ENCODE results near the gene ADCK1.

ADCK1 gene, protein sequence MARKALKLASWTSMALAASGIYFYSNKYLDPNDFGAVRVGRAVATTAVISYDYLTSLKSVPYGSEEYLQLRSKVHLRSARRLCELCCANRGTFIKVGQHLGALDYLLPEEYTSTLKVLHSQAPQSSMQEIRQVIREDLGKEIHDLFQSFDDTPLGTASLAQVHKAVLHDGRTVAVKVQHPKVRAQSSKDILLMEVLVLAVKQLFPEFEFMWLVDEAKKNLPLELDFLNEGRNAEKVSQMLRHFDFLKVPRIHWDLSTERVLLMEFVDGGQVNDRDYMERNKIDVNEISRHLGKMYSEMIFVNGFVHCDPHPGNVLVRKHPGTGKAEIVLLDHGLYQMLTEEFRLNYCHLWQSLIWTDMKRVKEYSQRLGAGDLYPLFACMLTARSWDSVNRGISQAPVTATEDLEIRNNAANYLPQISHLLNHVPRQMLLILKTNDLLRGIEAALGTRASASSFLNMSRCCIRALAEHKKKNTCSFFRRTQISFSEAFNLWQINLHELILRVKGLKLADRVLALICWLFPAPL

DNA sequence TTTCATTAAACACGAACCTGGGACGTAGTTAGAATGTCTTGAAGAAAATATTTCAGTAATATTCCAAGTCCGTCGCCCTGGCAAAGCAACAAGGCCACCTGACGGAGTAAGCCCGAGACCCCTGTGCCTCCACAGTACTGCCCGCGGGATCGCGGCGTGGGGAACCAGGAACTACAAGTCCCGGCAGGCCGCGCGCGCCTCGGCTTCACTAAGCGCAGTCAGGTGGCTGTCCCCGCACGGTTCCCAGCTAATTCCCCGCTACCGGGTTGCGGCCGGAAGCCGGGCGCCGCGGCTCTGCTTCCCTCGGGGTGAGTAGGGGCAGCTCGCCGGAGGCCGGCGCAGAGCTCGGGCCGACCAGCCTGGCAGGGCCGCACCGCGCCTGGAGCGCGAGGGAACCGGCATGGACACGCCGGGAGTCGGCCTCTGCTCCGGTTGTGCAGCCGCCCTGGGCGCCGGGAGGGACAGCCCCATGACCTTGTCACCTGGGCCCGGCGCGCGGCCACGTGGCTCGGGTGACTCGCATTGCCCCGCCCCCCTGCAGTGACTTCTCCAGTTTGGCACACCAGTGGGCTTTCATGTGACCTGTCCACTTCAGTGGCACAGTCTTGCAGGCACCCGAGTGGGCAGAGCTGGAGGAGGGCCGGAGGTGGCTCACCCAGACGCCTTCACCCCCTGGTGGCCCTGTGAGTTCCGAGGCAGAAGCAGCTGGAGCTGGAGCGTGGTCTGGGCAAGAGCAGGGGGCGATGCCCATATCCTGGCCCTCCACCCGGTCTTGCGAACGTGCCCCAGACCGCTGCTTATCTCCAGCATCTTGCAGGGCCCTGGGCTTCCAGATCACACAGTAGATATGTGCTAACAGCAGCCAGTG is at the start of gene ADCK1:
Gene ADCK1, plus strand, starts transcription at position 247 of the 868 bp plus-strand sequence. CDS start 18,870 bp downstream, outside the sequence.
- TF ChIP-seq SUZ12 (IDR thresholded peaks at IDR 0.05; ENCODE audit: extremely low read depth, insufficient read depth, insufficient read length) (no peak), YY1 (IDR thresholded peaks at IDR 0.05; ENCODE audit: insufficient read depth, insufficient read length) (no peak), ZNF274 (IDR thresholded peaks at IDR 0.05; ENCODE audit: low read depth, low read length) (no peak)
- no peaks in the 10 kb centered on the region for H3K36me3 ChIP-seq (ENCODE audit: insufficient read depth, insufficient read length, low read length)
- no peaks in the 10 kb centered on the region for H3K9me3 ChIP-seq (ENCODE audit: insufficient read depth, low read length)
- H3K9ac ChIP-seq (ENCODE audit: insufficient read length, low read depth): peak within 1 kb of the TSS; percentile 88
- H3K4me3 ChIP-seq (ENCODE audit: insufficient read length, low read depth): peak within 1 kb of the TSS; percentile 67
- H3K27me3 ChIP-seq (ENCODE audit: insufficient read depth, insufficient read length): no peaks in the 10 kb centered on the region
- peak; percentile 51 for DNase-seq (ENCODE audit: low read depth, low spot score)
- no peaks in the 10 kb centered on the region for H3K4me1 ChIP-seq (ENCODE audit: insufficient read depth, insufficient read length)

DNA sequence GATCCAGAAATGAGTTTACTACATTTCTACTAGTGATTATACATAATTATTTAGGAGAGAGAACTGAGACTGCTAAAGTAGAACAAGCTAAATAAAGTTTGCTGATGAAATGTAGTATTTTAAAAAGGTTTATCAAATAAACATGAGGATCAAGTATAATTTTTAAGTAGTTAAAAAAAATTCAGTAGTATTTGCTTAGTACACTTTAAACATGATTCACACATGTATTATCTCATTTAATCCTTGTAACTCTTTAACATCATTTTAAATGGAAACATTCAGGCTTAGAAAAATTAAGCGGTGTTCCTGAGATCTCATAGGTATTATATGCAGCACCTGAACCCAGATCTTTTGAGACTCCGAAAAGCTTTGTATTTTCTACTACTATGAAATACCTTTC is 47.6 kb upstream of the ADCK1 start:
- no peak for DNase-seq (ENCODE audit: low read depth, low spot score)
- Histone ChIP-seq H3K36me3 (ENCODE audit: insufficient read depth, insufficient read length, low read length) (peaks cover 61% of the 10 kb centered on the region), H3K9ac (ENCODE audit: insufficient read length, low read depth) (no peak overlapping the region), H3K9me3 (ENCODE audit: insufficient read depth, low read length) (no peaks in the 10 kb centered on the region), H3K4me3 (ENCODE audit: insufficient read length, low read depth) (no peak overlapping the region), H3K4me1 (ENCODE audit: insufficient read depth, insufficient read length) (no peaks in the 10 kb centered on the region), H3K27me3 (ENCODE audit: insufficient read depth, insufficient read length) (no peaks in the 10 kb centered on the region)
- TF ChIP-seq SUZ12 (IDR thresholded peaks at IDR 0.05; ENCODE audit: extremely low read depth, insufficient read depth, insufficient read length): no peak
- TF ChIP-seq YY1 (IDR thresholded peaks at IDR 0.05; ENCODE audit: insufficient read depth, insufficient read length): no peak
- TF ChIP-seq ZNF274 (IDR thresholded peaks at IDR 0.05; ENCODE audit: low read depth, low read length): no peak

DNA sequence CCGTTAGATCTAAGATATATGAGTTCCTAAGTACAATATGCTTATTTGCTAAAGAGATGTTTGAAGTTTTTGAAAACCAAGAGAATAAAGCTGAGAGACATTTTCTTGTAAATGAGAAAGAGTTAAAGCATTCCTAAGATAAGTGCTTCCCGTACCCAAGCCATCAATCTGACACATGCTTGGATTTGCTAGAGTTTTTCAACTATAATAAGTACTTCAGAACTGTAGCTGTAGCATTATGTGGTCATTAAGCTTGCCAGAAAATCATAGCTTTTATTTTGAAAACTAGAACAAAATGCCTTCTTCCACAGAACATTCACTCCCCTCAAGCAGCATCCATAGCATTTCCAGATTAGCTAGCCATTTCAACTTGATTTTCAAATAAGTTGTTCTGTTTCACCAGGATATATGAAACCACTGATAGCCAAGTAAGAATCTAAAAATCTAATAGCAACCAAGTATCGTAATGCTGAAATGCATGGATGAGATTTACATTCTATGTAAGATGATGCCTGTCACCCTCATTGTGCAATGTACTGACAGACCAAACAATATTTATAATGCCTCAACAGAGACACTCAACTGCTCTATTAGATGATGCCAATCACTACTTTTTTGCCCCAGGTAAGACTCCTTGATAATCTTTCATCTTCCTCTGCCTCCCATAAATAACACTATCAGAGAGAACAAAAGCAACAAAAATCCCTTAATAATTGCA is 47.0 kb upstream of the ADCK1 start:
- DNase-seq (ENCODE audit: low read depth, low spot score): no peak
- Histone ChIP-seq H3K36me3 (ENCODE audit: insufficient read depth, insufficient read length, low read length) (peaks cover 61% of the 10 kb centered on the region), H3K9ac (ENCODE audit: insufficient read length, low read depth) (no peak overlapping the region), H3K4me1 (ENCODE audit: insufficient read depth, insufficient read length) (no peaks in the 10 kb centered on the region), H3K9me3 (ENCODE audit: insufficient read depth, low read length) (no peaks in the 10 kb centered on the region), H3K27me3 (ENCODE audit: insufficient read depth, insufficient read length) (no peaks in the 10 kb centered on the region), H3K4me3 (ENCODE audit: insufficient read length, low read depth) (no peak overlapping the region)
- TF ChIP-seq SUZ12 (IDR thresholded peaks at IDR 0.05; ENCODE audit: extremely low read depth, insufficient read depth, insufficient read length): no peak
- no peak for TF ChIP-seq YY1 (IDR thresholded peaks at IDR 0.05; ENCODE audit: insufficient read depth, insufficient read length)
- TF ChIP-seq ZNF274 (IDR thresholded peaks at IDR 0.05; ENCODE audit: low read depth, low read length): no peak

DNA sequence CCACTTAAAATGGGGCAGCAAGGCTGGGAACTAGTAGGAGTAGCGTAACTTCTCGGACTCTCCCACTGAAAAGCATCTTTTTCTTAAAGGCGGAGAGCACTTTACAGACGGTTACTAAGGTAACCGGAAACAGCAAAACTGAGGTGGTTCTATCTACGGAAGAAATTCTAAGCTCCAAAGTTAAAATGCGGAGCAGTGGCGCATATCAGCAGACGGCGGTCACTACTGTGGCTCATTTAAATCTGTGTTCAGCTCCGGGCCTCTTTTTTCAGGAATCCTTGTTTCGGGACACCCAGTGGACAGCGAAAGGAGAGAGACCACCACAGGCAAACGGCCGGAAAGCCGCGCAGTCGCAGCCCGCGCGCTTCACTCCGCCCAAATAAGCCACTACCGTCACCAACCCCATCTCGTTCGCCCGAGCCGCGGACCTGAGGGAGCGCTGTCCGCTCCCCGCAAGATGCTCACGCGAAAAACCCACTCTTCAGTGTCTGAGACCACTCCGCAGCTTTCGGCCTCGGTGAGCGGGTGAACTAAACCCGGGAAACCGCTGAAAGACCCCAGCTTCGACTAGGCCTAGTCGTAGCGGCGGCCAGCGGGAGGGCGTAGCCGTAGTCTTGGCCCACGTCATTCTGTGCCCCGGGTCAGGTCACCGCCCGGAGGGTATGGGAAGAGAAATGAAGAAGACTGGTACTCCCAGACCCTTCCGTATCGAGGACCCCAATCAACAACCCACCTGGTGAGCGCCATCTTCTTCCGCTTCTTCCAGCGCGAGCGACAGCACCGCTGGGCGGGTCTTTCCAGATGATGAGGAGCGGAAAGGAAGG is 39.3 kb upstream of the ADCK1 start, which contains the start of gene SNW1:
Gene SNW1, minus strand, starts transcription at position 776 of the 824 bp plus-strand sequence. Its CDS starts 29 bp downstream, at position 747.
- H3K36me3 ChIP-seq (ENCODE audit: insufficient read depth, insufficient read length, low read length): peaks cover 21% of the 10 kb centered on the region
- no peaks in the 10 kb centered on the region for H3K9me3 ChIP-seq (ENCODE audit: insufficient read depth, low read length)
- no peak for TF ChIP-seq SUZ12 (IDR thresholded peaks at IDR 0.05; ENCODE audit: extremely low read depth, insufficient read depth, insufficient read length)
- no peak for TF ChIP-seq ZNF274 (IDR thresholded peaks at IDR 0.05; ENCODE audit: low read depth, low read length)
- peak; percentile 75 for TF ChIP-seq YY1 (IDR thresholded peaks at IDR 0.05; ENCODE audit: insufficient read depth, insufficient read length)
- DNase-seq (ENCODE audit: low read depth, low spot score): peak; percentile 82
- peak within 1 kb of the TSS; percentile 95 for H3K9ac ChIP-seq (ENCODE audit: insufficient read length, low read depth)
- no peaks in the 10 kb centered on the region for H3K27me3 ChIP-seq (ENCODE audit: insufficient read depth, insufficient read length)
- H3K4me3 ChIP-seq (ENCODE audit: insufficient read length, low read depth): peak within 1 kb of the TSS; percentile 91
- peaks cover 3% of the 10 kb centered on the region for H3K4me1 ChIP-seq (ENCODE audit: insufficient read depth, insufficient read length)

DNA sequence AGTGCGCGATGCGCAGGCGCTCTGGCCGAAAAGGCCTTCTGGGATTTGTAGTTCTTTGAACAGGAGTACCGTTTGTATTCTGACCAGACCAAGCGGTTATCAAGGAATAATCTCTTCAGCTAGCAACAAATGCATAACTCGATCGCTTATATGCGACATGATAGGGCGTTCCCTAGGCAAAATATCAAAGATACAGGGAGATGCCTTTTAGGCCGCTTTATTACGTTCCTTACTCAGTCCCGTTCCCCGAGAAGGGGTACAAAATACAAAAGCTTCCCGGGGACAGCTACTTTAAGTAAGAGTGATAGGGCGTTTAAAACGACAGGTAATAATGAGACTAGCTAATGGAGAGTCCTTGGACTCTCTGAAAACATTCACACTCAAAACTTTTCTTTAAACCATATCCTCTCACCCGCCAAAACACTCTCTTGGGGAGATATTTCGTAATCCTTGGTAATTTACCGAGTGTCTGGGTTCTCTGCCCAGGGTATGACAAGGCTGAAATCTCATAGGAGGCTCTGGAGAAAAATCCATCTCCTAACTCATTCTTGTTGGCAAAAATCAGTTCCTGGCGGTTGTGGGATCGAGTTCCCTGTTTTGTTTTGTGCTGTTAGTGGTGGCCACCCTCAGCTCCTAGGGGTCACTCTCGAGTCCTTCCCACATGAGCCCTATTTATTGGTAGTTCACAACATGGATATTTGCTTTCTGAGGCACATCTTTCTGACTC is 38.5 kb upstream of the ADCK1 start:
- peak overlapping the region; percentile 62 for H3K9ac ChIP-seq (ENCODE audit: insufficient read length, low read depth)
- H3K4me3 ChIP-seq (ENCODE audit: insufficient read length, low read depth): peak overlapping the region; percentile 91
- peaks cover 15% of the 10 kb centered on the region for H3K36me3 ChIP-seq (ENCODE audit: insufficient read depth, insufficient read length, low read length)
- H3K4me1 ChIP-seq (ENCODE audit: insufficient read depth, insufficient read length): peaks cover 3% of the 10 kb centered on the region
- H3K9me3 ChIP-seq (ENCODE audit: insufficient read depth, low read length): no peaks in the 10 kb centered on the region
- no peak for DNase-seq (ENCODE audit: low read depth, low spot score)
- TF ChIP-seq YY1 (IDR thresholded peaks at IDR 0.05; ENCODE audit: insufficient read depth, insufficient read length) (no peak), SUZ12 (IDR thresholded peaks at IDR 0.05; ENCODE audit: extremely low read depth, insufficient read depth, insufficient read length) (no peak), ZNF274 (IDR thresholded peaks at IDR 0.05; ENCODE audit: low read depth, low read length) (no peak)
- H3K27me3 ChIP-seq (ENCODE audit: insufficient read depth, insufficient read length): no peaks in the 10 kb centered on the region

All from NT2/D1 (cell line).